HG02870 (cell line): Measurements from ENCODE around the gene FCHO2.

ENCODE experiments used
- ATAC-seq: cut with Tn5 transposase; IDR thresholded peaks from one replicate; pipeline ENCODE4 v1.9.1; 2021; ENCODE audit warnings: mild to moderate bottlenecking, moderate library complexity; ENCODE audit not compliant: unreplicated experiment

The FCHO2 gene

DNA sequence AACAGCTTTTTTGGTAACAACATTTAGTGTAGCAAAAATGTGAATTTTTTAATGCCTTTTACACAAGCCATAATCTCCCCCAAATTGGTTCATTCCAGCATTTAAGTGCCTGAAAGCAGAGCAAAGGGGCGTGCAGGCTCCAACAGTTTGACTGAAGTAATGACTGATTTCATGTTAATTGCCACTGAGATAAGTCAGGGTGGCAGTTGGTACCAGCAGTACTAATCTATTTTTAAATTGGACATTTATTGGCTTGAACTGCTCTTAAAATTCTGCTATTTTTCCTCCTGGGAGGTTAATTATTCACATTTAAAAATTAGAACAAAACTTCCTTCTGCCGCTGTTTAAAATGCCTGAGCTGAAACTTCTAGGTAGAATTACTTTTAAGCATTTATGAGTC lies 176.9 kb downstream of the FCHO2 start:
- no peak for ATAC-seq

GRCh38 chr5:73135021-73135420 lies 179.2 kb downstream of the FCHO2 start:
- ATAC-seq, result no peak

- no peak for ATAC-seq
Measured at GRCh38 chr5:73135429-73136054, 179.7 kb downstream of the FCHO2 start.

- ATAC-seq, result no peak
Measured at GRCh38 chr5:73136055-73136562, 180.3 kb downstream of the FCHO2 start.

- no peak for ATAC-seq
Measured at GRCh38 chr5:73137563-73138530, 182.0 kb downstream of the FCHO2 start.

GRCh38 chr5:73139485-73139884 lies 183.6 kb downstream of the FCHO2 start:
- no peak for ATAC-seq
